HEK293T (cell line): ENCODE results near the gene ARHGAP20.

Source experiments
- CTBP1 ChIP-seq: fragments of 450-650 bp; IDR thresholded peaks from 2 replicates; pipeline ENCODE4 v1.6.1; 2016; ENCODE audit warnings: borderline replicate concordance
- ELF4 ChIP-seq: fragments of 450-650 bp; IDR thresholded peaks from 2 replicates; pipeline ENCODE4 v1.6.1; 2017; ENCODE audit warnings: antibody characterized with exemption
- SP1 ChIP-seq: fragments of 450-650 bp; IDR thresholded peaks from 2 replicates; pipeline ENCODE4 v1.6.1; 2017
- TARDBP ChIP-seq: fragments of 450-650 bp; IDR thresholded peaks from 2 replicates; pipeline ENCODE4 v1.6.1; 2016
- ZNF384 ChIP-seq: fragments of 450-650 bp; IDR thresholded peaks from 2 replicates; pipeline ENCODE4 v1.6.1; 2016

DNA sequence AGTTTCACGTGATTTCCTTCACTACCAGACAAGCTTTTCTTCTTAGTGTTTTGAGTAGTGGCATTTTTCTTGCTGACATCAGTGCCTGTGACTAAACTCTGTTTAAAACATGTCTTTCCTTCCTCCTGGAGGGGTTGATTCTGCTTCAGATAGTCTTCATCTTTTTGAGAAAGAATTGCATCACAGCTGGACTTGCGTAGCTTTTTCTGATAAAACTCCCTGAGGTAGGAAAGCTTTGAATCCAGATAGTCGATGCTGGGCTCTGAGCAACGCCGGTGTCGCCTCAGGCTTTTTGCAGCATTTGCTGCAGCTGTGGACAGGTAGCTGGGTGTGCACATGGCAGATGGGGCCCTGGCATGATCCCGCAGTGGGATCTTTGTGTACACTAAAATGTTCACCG lies 131.7 kb downstream of the ARHGAP20 start:
- TF ChIP-seq ELF4 (no peak), SP1 (no peak), CTBP1 (no peak), TARDBP (no peak), ZNF384 (no peak)
